ENCODE measurements around the gene FNTB. TPM values are rescaled to one million over a fixed set of nuclear protein-coding genes. Genes with fewer than 3 reads are reported as not detected.

Gene FNTB
- total RNA-seq, 1 donor from 2014 or later: 19.9 TPM

DNA sequence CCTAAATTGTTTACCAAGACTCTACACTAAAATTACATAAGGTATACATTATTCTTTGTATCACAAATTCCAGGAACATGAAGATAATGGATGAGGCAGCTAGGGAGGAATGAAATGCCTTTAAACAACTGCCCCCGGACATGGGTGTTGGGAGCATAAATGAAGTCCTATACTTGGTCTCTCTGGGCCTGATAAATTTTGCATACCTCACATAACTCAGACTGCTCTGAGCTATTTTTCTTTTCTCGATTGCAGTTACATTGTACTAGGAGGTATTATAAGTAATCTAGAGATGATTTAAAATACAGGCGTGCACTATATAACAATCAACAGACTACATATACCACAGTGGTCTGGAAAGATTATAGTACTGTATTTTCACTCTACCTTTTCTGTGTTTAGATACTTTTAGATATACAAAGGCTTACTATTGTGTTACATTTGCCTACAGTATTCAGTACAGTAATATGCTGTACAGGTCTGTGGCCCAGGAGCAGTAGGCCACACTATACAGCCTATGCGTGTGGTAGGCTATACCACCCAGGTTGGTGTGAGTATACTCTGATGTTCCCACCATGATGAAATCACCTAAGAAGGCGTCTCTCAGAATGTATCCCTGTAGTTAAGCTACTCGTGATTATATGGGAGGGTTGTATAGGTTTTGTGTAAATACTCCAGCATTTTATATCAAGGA, 14.3 kb downstream of the FNTB start:
- H3K27me3 ChIP-seq (ENCODE audit: insufficient read depth, low read length): no peaks in the 10 kb centered on the region
- no peak overlapping the region for H3K4me3 ChIP-seq (ENCODE audit: insufficient read depth, low read depth, low read length)
- H4K20me1 ChIP-seq (ENCODE audit: insufficient read depth, low read length): no peaks in the 10 kb centered on the region
- Mint-ChIP-seq H3K4me1 (ENCODE audit: low read depth, unreplicated experiment) (peaks cover 30% of the 10 kb centered on the region), H3K27ac (ENCODE audit: unreplicated experiment) (peak overlapping the region; percentile 43), H3K9me3 (ENCODE audit: unreplicated experiment) (no peaks in the 10 kb centered on the region), H3K27me3 (ENCODE audit: low read depth, unreplicated experiment) (no peaks in the 10 kb centered on the region), H3K4me3 (ENCODE audit: unreplicated experiment) (no peak overlapping the region), H3K36me3 (ENCODE audit: low read depth, unreplicated experiment) (no peaks in the 10 kb centered on the region)
- H3K9me3 ChIP-seq (ENCODE audit: insufficient read depth, low read depth, low read length): no peaks in the 10 kb centered on the region
- DNase-seq (ENCODE audit: low read depth) (peak; percentile 79), FAIRE-seq (peak; percentile 39)
- no peak overlapping the region for H3K27ac ChIP-seq (ENCODE audit: low read depth, low read length)
- H3K4me1 ChIP-seq (ENCODE audit: insufficient read depth, low read length): peaks cover 27% of the 10 kb centered on the region
- TF ChIP-seq, protein P1, sequence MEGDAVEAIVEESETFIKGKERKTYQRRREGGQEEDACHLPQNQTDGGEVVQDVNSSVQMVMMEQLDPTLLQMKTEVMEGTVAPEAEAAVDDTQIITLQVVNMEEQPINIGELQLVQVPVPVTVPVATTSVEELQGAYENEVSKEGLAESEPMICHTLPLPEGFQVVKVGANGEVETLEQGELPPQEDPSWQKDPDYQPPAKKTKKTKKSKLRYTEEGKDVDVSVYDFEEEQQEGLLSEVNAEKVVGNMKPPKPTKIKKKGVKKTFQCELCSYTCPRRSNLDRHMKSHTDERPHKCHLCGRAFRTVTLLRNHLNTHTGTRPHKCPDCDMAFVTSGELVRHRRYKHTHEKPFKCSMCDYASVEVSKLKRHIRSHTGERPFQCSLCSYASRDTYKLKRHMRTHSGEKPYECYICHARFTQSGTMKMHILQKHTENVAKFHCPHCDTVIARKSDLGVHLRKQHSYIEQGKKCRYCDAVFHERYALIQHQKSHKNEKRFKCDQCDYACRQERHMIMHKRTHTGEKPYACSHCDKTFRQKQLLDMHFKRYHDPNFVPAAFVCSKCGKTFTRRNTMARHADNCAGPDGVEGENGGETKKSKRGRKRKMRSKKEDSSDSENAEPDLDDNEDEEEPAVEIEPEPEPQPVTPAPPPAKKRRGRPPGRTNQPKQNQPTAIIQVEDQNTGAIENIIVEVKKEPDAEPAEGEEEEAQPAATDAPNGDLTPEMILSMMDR (IDR thresholded peaks at IDR 0.05; ENCODE audit: insufficient read depth, low read depth, low read length): no peak
- no peak for TF ChIP-seq EZH2 (IDR thresholded peaks at IDR 0.05; ENCODE audit: insufficient read depth, low read length)
- no peak overlapping the region for H3K9ac ChIP-seq (ENCODE audit: low read length)
- peak overlapping the region; percentile 24 for H3K4me2 ChIP-seq (ENCODE audit: low read length)
- no peaks in the 10 kb centered on the region for H3K36me3 ChIP-seq (ENCODE audit: insufficient read depth, low read length)
- peaks cover 21% of the 10 kb centered on the region for H3K79me2 ChIP-seq (ENCODE audit: insufficient read depth, low read length)
- H2AFZ ChIP-seq (ENCODE audit: low read depth, low read length): no peak overlapping the region

- Histone ChIP-seq H3K4me2 (ENCODE audit: low read length) (no peak overlapping the region), H4K20me1 (ENCODE audit: insufficient read depth, low read length) (no peaks in the 10 kb centered on the region), H3K27me3 (ENCODE audit: insufficient read depth, low read length) (no peaks in the 10 kb centered on the region), H3K79me2 (ENCODE audit: insufficient read depth, low read length) (peaks cover 18% of the 10 kb centered on the region), H3K36me3 (ENCODE audit: insufficient read depth, low read length) (no peaks in the 10 kb centered on the region), H3K4me3 (ENCODE audit: insufficient read depth, low read depth, low read length) (no peak overlapping the region), H3K4me1 (ENCODE audit: insufficient read depth, low read length) (peaks cover 32% of the 10 kb centered on the region), H3K27ac (ENCODE audit: low read depth, low read length) (no peak overlapping the region), H3K9ac (ENCODE audit: low read length) (no peak overlapping the region), H2AFZ (ENCODE audit: low read depth, low read length) (no peak overlapping the region), H3K9me3 (ENCODE audit: insufficient read depth, low read depth, low read length) (no peaks in the 10 kb centered on the region)
- H3K4me1 Mint-ChIP-seq (ENCODE audit: low read depth, unreplicated experiment): peaks cover 36% of the 10 kb centered on the region
- no peaks in the 10 kb centered on the region for H3K27me3 Mint-ChIP-seq (ENCODE audit: low read depth, unreplicated experiment)
- H3K36me3 Mint-ChIP-seq (ENCODE audit: low read depth, unreplicated experiment): no peaks in the 10 kb centered on the region
- DNase-seq (ENCODE audit: low read depth) (peak; percentile 56), FAIRE-seq (no peak)
- no peak for TF ChIP-seq EZH2 (IDR thresholded peaks at IDR 0.05; ENCODE audit: insufficient read depth, low read length)
- TF ChIP-seq, protein P1 (IDR thresholded peaks at IDR 0.05; ENCODE audit: insufficient read depth, low read depth, low read length): no peak
- no peak overlapping the region for H3K27ac Mint-ChIP-seq (ENCODE audit: unreplicated experiment)
- no peak overlapping the region for H3K4me3 Mint-ChIP-seq (ENCODE audit: unreplicated experiment)
- no peaks in the 10 kb centered on the region for H3K9me3 Mint-ChIP-seq (ENCODE audit: unreplicated experiment)
These were observed 15.0 kb downstream of the FNTB start for GRCh38 chr14:65001723-65002122.

DNA sequence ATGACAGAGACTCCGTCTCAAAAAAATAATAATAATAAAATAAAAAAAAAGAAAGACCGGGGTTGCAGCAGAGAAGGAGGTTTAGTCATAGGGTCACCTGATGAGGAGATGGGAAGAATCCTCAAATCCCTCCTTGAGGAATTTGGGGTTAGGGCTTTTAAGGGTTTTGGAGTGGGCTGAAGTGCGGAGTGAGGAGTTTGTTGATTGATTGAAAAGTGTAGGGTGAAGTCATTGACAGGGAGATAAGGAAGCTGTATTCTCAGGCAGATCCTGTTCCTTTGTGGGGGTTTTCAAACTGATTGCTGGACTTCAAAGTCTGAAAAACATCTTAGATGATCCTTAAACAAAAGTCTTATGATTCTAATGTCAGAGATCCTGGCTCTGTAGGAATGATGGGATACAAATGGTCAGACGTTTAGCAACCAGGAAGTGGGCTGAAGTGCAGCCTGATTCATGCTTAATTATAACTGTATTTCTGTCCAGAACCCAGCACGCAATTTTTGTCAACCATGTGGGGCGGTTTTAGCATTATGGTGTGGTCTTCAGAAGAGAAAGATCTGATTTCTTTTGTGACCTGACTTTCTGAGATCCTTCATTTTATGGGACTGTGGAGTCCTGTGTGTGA, 16.0 kb downstream of the FNTB start:
- H3K27ac Mint-ChIP-seq (ENCODE audit: unreplicated experiment): peak overlapping the region; percentile 49
- Histone ChIP-seq H3K27ac (ENCODE audit: low read depth, low read length) (peak overlapping the region; percentile 60), H3K4me1 (ENCODE audit: insufficient read depth, low read length) (peaks cover 35% of the 10 kb centered on the region), H3K36me3 (ENCODE audit: insufficient read depth, low read length) (no peaks in the 10 kb centered on the region), H3K79me2 (ENCODE audit: insufficient read depth, low read length) (peaks cover 13% of the 10 kb centered on the region), H3K9me3 (ENCODE audit: insufficient read depth, low read depth, low read length) (no peaks in the 10 kb centered on the region), H3K27me3 (ENCODE audit: insufficient read depth, low read length) (no peaks in the 10 kb centered on the region), H2AFZ (ENCODE audit: low read depth, low read length) (no peak overlapping the region), H3K4me3 (ENCODE audit: insufficient read depth, low read depth, low read length) (no peak overlapping the region), H3K9ac (ENCODE audit: low read length) (peak overlapping the region; percentile 35), H3K4me2 (ENCODE audit: low read length) (peak overlapping the region; percentile 38), H4K20me1 (ENCODE audit: insufficient read depth, low read length) (no peaks in the 10 kb centered on the region)
- no peaks in the 10 kb centered on the region for H3K36me3 Mint-ChIP-seq (ENCODE audit: low read depth, unreplicated experiment)
- H3K9me3 Mint-ChIP-seq (ENCODE audit: unreplicated experiment): no peaks in the 10 kb centered on the region
- H3K27me3 Mint-ChIP-seq (ENCODE audit: low read depth, unreplicated experiment): no peaks in the 10 kb centered on the region
- H3K4me3 Mint-ChIP-seq (ENCODE audit: unreplicated experiment): no peak overlapping the region
- H3K4me1 Mint-ChIP-seq (ENCODE audit: low read depth, unreplicated experiment): peaks cover 36% of the 10 kb centered on the region
- TF ChIP-seq EZH2 (IDR thresholded peaks at IDR 0.05; ENCODE audit: insufficient read depth, low read length): no peak
- TF ChIP-seq, protein P1 (IDR thresholded peaks at IDR 0.05; ENCODE audit: insufficient read depth, low read depth, low read length): no peak
- DNase-seq (ENCODE audit: low read depth) (peak; percentile 72), FAIRE-seq (peak; percentile 13)

All from astrocyte (in vitro differentiated cells and primary cell).